NCI-H2171 (cell line): ENCODE results near the gene SRCIN1.
"Not testable (repeated sequence)": the region's sequence is repeated elsewhere in the genome, so short reads cannot be mapped to it uniquely, and the experiment has no call there.

Source experiments
- DNase-seq: peaks from one replicate; lab custom pipeline; 2025; lab: John Stamatoyannopoulos, UW

The SRCIN1 gene

GRCh38 chr17:38544839-38545209 is 60.9 kb downstream of the SRCIN1 start:
- no peak for DNase-seq

GRCh38 chr17:38544175-38544838 is 61.4 kb downstream of the SRCIN1 start:
- no peak for DNase-seq

GRCh38 chr17:38543403-38544174 is 62.2 kb downstream of the SRCIN1 start:
- DNase-seq = no peak

DNA sequence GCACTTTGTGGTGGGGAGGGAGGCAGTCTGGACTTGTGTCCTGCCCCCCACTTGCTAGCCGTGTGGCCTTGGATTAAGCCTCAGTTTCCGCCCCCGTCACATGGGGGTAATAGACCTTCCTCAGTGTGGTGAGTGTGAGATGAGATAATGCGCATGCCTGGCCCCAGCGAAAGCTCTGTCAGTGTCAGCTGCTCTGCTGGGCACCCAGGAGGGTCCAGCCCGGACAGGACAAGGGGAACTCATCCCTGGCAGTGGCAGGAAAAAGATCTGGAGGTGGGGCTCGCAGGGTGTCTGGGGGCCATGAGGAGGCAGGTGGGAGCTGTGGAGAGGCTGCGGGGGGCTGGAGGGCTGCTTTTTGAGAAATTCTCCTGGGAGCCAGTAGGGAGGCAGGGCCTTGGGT is 63.5 kb downstream of the SRCIN1 start:
- no peak for DNase-seq

DNA sequence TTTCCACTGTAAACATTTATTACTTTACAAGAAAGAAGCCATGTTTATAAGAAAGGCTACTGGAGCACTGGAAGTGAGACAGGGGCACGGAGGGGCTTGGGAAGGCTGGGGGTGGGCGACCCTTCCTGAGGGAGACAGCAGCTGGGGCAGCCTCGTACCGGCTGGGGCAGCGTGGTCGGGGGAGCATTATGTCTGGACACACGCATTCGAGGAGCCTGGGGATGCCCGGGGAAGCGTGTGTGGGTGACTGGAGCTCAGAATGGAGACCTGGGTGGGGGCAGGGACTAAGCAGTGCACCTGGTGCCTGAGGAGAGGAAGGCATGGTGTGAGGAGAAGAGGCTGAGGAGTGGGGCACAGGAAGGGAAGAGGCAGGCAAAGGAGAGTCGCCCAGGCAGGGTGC is 64.5 kb downstream of the SRCIN1 start:
- no peak for DNase-seq

GRCh38 chr17:38540514-38541045 is 65.2 kb downstream of the SRCIN1 start:
- DNase-seq = no peak

DNA sequence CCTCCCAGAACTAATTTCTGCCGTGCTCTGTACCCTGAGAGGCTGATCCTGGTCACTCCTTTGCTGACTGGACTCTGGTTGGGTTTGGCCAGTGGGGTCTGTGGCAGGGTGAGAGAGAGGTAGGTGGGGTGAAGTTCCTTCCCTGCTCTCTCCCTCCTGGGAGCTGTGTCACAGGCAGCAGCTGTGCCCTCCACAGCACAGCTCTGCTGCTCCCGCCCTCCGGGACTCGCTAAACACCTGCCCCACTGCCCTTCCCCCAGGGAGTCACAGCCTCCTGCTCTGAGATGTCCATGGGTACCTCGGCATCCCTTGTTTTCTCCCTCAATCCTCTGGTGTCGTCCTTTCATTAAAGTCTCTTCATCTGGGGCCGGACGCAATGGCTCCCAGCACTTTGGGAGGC is 66.4 kb downstream of the SRCIN1 start:
- DNase-seq = peak; percentile 78

DNA sequence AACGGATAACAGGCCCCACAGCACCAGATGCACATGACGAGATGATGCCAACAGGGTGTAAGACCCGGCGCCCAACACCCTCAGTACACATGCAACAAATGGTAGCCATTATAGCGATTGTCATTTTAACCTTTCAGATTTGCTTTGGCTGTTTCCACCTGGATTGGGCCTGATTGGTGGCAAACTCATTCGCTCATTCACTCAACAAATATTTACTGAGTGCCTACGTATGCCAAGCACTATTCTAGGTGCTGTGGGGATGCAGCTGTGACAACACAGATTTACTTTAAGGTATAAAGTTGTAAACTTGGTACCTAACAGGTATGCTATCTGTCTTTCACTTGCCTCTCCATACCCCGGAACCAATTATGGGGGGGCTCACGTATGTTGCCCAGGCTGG is 66.8 kb downstream of the SRCIN1 start:
- DNase-seq = no peak

DNA sequence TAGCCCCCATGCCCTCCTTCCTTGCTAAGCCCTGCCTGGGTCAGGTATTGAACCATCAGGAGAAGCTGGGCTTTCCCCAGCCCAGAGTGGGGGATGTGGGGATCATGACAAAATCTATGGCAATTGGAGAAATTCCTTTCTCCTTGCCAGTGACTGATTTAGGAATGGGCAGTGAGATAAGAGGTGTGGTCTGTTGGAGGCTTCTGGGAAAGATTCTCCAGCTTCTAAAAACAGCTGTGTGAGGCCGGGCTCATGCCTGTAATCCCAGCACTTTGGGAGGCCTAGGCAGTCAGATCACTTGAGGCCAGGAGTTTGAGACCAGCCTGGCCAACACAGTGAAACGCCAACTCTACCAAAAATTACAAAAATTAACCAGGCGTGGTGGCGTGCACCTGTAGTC is 69.1 kb downstream of the SRCIN1 start:
- DNase-seq = no peak

DNA sequence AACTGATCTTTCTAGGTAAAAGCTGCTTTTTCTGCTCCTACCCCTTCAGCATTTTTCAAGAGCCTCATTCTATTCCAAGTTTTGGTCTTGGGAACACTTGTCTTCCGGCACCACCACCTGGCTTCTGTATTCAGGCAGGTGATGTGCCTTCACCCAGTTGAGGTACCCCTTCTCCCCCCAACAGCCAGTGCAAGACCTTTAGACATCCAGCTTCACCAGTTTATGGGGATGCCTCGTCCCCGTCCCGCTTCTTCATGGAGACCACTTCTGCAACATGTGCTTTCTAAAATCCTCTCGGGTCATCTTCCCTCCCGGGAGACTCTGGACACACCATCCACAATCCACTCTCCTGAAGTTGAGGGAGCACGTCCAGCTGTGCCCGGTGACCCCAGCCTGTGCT is 69.9 kb downstream of the SRCIN1 start:
- DNase-seq = no peak

GRCh38 chr17:38534498-38534885 is 71.3 kb downstream of the SRCIN1 start:
- DNase-seq = no peak

- no peak for DNase-seq
Measured at GRCh38 chr17:38533866-38534497, 71.8 kb downstream of the SRCIN1 start.

DNA sequence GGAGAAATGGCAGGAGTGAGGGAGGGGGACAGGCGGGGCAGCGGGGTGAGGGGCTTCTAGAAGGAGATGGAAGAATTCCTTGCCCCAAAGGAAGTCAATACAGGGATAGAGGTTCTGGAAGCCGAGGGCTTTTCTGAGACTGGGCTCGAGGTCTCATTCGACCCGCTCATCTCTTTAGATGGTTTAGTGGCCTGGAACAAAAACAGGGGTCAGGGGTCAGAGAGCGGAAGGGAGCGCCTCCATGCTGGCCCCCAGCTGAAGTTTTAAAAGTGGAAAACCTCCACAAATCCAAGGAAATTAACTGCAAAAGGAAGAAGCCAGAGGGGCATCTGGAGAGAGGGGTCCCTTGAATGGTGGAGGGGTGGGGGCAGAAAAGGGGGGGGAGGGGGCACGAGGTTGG is 72.5 kb downstream of the SRCIN1 start:
- no peak for DNase-seq

GRCh38 chr17:38532451-38532850 is 73.3 kb downstream of the SRCIN1 start:
- no peak for DNase-seq

DNA sequence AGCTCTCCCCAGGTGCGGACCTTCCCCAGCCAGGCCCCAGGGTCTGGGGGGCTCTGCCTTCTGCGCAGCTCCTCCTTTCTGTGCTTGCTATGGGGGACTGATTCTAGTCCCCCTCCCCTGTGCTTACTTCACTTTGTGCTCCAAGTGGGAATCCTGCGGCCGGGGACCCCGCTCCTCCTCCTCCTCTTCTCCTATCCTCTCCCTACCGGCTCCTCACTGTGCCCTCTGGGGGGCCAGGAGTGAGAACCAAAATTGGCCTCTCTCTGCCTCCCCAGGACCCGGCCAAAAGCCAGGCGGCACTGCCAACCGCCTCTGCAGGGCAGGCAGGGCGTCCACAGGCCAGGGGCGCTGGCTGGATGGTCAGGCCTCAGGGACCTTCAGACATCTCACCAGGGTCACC is 74.0 kb downstream of the SRCIN1 start:
- not testable (repeated sequence) for DNase-seq

- DNase-seq = not testable (repeated sequence)
Measured at GRCh38 chr17:38530856-38531255, 74.9 kb downstream of the SRCIN1 start.

DNA sequence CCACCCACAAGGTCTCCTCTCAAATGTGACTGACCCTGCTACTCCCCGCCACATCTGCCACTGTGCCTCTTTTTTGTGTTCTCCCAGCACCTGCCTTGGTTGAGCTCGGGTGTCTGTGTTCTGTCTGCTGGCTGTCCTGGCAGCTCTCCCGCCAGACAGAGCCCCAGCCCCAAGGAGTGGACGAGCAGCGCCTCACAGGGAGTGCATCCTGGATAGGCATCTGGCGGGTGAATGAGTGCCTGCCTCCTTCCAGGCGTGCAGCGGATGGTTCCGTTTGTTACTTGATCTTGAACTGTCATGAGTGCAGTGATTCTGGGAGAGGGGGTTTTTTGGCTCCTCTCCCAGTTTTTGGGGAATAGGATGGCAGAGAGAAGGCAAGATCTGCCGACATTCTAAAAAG is 77.6 kb downstream of the SRCIN1 start:
- peak; percentile 80 for DNase-seq

DNA sequence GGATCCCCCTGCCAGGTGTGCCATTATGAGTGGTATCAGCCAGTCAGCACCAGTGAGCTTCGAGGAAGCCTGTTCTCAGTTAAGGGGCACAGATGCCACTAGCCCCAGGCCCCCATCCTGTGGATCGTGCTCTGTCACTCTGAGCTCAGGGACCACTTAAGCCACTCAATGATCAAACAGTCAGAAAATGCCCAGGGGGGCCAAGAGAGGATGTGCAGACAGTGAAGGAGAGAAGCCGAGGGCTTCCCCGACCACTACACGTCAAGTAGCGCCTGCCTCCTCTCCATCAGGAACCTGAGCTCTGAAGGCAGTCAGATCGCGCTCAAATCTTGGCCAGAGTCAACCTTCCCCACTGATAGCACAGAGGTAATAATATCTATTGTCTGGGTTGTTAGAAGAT is 79.2 kb downstream of the SRCIN1 start:
- DNase-seq = not testable (repeated sequence)

DNA sequence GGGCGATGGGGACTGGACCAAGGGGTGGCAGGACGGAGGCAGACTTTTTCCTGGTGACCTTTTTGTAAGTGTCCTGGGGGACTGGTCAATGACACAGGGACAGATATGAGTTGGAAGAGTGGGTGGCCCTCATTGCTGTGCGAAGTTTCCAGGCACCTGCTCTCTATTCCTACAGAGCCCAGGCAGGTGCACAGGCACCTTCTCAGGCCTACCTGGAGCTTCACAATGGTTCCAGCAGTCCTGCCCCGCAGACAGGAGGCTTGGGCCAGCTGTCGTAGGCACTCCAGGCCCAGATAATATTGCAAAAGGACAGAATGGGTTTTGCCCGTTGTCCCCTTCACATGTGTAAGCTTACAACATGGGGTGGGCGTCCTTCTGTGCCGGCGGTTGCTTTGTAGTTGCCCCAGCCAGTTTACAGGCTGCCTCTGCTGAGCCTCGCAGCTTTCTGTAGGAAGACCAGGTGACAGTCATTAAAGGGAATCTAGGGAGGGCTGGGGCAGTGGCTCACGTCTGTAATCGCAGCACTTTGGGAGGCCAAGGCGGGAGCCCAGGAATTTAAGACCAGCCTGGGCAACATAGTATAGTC is 93.2 kb downstream of the SRCIN1 start:
- no peak for DNase-seq

- DNase-seq = no peak
Measured at GRCh38 chr17:38511150-38512108, 94.3 kb downstream of the SRCIN1 start.

DNA sequence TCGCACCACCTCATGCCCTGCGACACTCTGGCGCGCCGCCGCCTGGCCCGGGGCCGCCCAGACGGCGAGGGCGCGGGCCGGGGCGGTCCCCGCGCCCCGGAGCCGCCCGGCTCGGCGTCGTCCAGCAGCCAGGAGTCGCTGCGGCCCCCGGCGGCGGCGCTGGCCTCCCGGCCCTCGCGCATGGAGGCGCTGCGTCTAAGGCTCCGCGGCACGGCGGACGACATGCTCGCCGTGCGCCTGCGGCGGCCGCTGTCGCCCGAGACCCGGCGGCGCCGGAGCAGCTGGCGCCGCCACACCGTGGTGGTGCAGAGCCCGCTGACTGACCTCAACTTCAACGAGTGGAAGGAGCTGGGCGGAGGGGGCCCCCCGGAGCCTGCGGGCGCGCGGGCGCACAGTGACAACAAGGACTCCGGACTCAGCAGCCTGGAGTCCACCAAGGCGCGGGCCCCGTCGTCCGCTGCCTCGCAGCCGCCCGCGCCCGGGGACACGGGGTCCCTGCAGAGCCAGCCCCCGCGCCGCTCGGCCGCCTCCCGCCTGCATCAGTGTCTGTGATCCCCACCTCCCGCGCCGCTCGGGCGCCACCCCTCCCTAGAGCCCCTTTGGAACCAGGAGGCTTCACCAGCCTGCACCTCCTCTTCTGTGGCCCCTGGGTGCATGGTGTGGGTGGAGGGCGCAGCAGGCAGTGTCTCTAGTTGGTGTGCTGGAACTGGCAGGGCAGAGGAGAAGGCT is 95.2 kb downstream of the SRCIN1 start:
- no peak for DNase-seq
